ENCODE measurements around the gene MALAT1.

- no peak for TF ChIP-seq POLR2AphosphoS5 (IDR thresholded peaks at IDR 0.05)
- TF ChIP-seq CTCF (IDR thresholded peaks at IDR 0.05), result no peak
- TF ChIP-seq POLR2A (IDR thresholded peaks at IDR 0.05), result no peak
These were observed 30.0 kb downstream of the MALAT1 start for GRCh38 chr11:65528819-65529350.

Measured in upper lobe of left lung (tissue), 4 donors.